ENCODE measurements around the gene SMO.

GRCh38 chr7:129222064-129222463, 33.6 kb downstream of the SMO start:
- TF ChIP-seq, protein P1, sequence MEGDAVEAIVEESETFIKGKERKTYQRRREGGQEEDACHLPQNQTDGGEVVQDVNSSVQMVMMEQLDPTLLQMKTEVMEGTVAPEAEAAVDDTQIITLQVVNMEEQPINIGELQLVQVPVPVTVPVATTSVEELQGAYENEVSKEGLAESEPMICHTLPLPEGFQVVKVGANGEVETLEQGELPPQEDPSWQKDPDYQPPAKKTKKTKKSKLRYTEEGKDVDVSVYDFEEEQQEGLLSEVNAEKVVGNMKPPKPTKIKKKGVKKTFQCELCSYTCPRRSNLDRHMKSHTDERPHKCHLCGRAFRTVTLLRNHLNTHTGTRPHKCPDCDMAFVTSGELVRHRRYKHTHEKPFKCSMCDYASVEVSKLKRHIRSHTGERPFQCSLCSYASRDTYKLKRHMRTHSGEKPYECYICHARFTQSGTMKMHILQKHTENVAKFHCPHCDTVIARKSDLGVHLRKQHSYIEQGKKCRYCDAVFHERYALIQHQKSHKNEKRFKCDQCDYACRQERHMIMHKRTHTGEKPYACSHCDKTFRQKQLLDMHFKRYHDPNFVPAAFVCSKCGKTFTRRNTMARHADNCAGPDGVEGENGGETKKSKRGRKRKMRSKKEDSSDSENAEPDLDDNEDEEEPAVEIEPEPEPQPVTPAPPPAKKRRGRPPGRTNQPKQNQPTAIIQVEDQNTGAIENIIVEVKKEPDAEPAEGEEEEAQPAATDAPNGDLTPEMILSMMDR (IDR thresholded peaks at IDR 0.05; ENCODE audit: low read length) = no peak
- TF ChIP-seq EZH2 (IDR thresholded peaks at IDR 0.05; ENCODE audit: borderline replicate concordance, low read length) = no peak

Data from OCI-LY1 (cell line).